Ishikawa (cell line): ENCODE measurements around the gene AP1AR.

ENCODE experiments used
- CEBPB ChIP-seq: IDR thresholded peaks from 2 replicates; pipeline ENCODE4 v1.6.1; 2012
- RAD21 ChIP-seq: IDR thresholded peaks from 2 replicates; pipeline ENCODE4 v1.6.1; 2012; ENCODE audit warnings: low read depth

GRCh38 chr4:112279025-112279881, 47.7 kb downstream of the AP1AR start:
- TF ChIP-seq RAD21 = no peak
- TF ChIP-seq CEBPB = no peak
